Measurements from ENCODE around the gene PRXL2B. TPM values are rescaled to one million over a fixed set of nuclear protein-coding genes. Genes with fewer than 3 reads are reported as not detected.
"Not testable (repeated sequence)": the region's sequence is repeated elsewhere in the genome, so short reads cannot be mapped to it uniquely, and the experiment has no call there.

Gene PRXL2B
- total RNA-seq, 2 experiments from 2014 or later = 5.2 to 10.4 TPM

DNA sequence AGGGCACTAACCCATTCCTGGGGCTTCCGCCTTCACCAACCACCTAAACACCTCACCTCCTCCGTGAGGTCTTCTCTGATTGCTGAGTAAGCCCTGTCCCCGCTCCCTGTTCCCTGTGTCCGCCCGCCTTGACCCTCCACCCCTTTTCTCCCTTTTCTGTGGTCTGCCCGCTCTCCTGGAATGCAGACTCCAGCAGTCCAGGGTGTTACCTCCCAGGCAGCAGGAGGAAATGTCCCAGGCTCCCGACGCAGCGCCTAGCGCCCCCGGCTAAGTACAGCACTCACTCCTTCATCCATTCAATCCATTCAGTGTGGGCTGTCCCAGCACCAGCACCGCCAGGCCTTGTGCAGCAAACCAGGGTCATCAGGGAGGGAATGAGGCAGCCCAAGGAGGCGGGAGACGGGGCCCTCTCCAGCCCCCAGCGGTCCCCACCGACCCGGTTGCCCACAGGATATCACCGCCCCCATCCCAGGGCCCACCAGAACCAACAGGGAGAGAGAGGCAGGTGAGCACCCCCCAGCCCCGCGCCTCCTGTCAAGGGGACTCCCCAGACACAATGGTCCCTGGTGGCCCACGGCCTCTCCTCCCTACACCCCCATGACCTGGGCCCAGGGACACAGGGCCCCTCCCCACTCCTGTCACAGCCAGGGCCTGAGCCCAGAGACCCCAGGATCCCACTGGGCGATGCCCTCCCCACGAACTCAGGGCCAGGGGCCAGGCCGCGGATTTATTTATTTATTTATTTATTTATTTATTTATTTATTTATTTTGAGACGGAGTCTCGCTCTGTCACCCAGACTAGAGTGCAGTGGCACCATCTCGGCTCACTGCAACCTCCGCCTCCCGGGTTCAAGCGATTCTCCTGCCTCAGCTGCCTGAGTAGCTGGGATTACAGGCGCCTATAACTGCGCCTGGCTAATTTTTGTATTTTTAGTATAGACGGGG lies 20.2 kb upstream of the PRXL2B start:
- POLR2A ChIA-PET = no interaction called here

DNA sequence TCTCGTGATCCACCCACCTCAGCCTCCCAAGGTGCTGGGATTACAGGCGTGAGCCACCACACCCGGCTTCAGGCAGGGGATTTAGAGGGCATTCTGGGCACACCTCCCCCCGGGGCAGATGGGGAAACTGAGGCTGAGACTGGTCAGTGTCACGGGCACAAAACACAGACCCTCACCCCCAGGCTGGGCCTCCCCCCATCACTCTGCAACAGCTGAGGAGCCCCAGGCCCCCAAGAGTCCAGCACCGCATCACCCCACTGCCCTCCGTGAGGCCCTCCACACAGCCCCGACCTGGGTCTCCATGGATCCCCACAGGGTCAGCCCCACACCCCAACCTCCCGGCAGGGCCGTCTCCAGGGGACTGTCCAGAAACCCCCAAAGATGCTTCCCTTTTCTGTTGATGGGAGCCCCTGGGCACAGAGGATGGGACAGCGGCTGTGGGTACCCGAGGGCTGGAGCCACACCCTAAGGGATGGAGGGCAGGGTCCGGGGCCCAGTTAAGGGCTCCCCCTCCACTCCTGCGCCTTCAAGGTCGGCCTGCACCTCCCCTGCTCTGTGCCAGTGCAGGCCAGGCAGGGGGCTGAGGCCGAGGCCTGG lies 19.4 kb upstream of the PRXL2B start:
- no TSS peak for BruUV-seq (replicated peaks)
- intact Hi-C loops (cut with micrococcal nuclease; ENCODE audit: unreplicated experiment) = no loop called here
- CTCF ChIA-PET (ENCODE audit: unreplicated experiment) = no interaction called here

More for the DNA sequence above, 20.2 kb upstream of the PRXL2B start:
- Histone ChIP-seq H3K4me1 (ENCODE audit: insufficient read depth, low read length, poor library complexity, severe bottlenecking) (no peaks in the 10 kb centered on the region), H2AFZ (ENCODE audit: low read length) (no peak overlapping the region), H3K27ac (ENCODE audit: low read depth, low read length, poor library complexity, severe bottlenecking) (no peak overlapping the region), H3K4me3 (ENCODE audit: low read depth, low read length, poor library complexity, severe bottlenecking) (no peak overlapping the region), H3K4me2 (ENCODE audit: low read length) (no peak overlapping the region), H3K36me3 (ENCODE audit: insufficient read depth, low read length) (no peaks in the 10 kb centered on the region), H3K9me3 (ENCODE audit: low read length) (no peaks in the 10 kb centered on the region), H3K79me2 (ENCODE audit: insufficient read depth, low read depth, low read length) (no peaks in the 10 kb centered on the region), H3K9me2 (ENCODE audit: insufficient read depth, low read length) (no peaks in the 10 kb centered on the region), H4K20me1 (ENCODE audit: insufficient read depth, low read length) (no peaks in the 10 kb centered on the region)
- CTCF ChIA-PET (ENCODE audit: unreplicated experiment) = no interaction called here
- intact Hi-C loops (cut with micrococcal nuclease; ENCODE audit: unreplicated experiment) = no loop called here
- BruUV-seq (replicated peaks) = no TSS peak
- DNase-seq (ENCODE audit: low spot score) = no peak
- TF ChIP-seq EZH2phosphoT487 (IDR thresholded peaks at IDR 0.05; ENCODE audit: borderline replicate concordance, low read depth, low read length) (no peak), CTCF (conservative IDR thresholded peaks at IDR 0.05; ENCODE audit: low read length) (no peak)

DNA sequence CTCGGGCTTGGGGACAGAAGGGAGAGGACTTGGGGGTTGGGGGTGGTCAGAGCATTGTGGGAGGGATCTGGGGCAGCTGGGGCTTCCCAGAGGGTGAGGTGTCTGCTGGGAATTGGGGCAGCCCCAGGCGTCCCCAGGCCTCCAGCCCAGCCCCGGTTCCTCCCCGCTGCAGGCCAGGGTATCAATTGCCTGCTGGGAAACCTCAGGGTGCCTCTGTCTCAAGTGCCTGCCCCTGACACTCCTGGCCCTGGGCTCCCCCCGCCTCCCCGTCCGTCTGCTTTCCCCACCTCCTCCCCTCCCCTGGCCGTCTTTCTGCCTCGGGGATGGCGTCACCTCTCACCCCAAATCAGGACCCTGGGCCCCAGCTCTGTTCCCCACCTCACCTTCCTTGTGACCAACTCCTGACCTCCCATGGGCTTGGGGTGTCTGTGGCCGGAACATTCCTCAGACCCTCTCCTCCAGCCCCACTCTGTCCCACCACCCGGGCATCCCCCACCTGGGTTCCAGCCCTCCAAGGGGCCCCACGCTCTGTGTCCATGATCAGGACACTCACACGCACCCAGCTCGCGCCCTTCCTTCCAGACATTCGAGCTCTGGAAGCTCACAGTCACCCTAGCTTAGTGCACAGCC lies 18.3 kb upstream of the PRXL2B start:
- H3K9me2 ChIP-seq (ENCODE audit: insufficient read depth, low read length); H3K4me3 ChIP-seq (ENCODE audit: low read depth, low read length, poor library complexity, severe bottlenecking); H4K20me1 ChIP-seq (ENCODE audit: insufficient read depth, low read length); H3K36me3 ChIP-seq (ENCODE audit: insufficient read depth, low read length); H2AFZ ChIP-seq (ENCODE audit: low read length); CTCF ChIA-PET (ENCODE audit: unreplicated experiment); H3K27ac ChIP-seq (ENCODE audit: low read depth, low read length, poor library complexity, severe bottlenecking); H3K79me2 ChIP-seq (ENCODE audit: insufficient read depth, low read depth, low read length); H3K4me2 ChIP-seq (ENCODE audit: low read length); H3K9me3 ChIP-seq (ENCODE audit: low read length); intact Hi-C loops (cut with micrococcal nuclease; ENCODE audit: unreplicated experiment); BruUV-seq (replicated peaks); POLR2A ChIA-PET; H3K4me1 ChIP-seq (ENCODE audit: insufficient read depth, low read length, poor library complexity, severe bottlenecking); DNase-seq (ENCODE audit: low spot score): not testable (repeated sequence)

More for the DNA sequence above, 19.4 kb upstream of the PRXL2B start:
- H3K4me2 ChIP-seq (ENCODE audit: low read length) = no peak overlapping the region
- H3K36me3 ChIP-seq (ENCODE audit: insufficient read depth, low read length) = no peaks in the 10 kb centered on the region
- H3K9me2 ChIP-seq (ENCODE audit: insufficient read depth, low read length) = no peaks in the 10 kb centered on the region
- no peaks in the 10 kb centered on the region for H3K9me3 ChIP-seq (ENCODE audit: low read length)
- no peaks in the 10 kb centered on the region for H4K20me1 ChIP-seq (ENCODE audit: insufficient read depth, low read length)
- no peak overlapping the region for H3K4me3 ChIP-seq (ENCODE audit: low read depth, low read length, poor library complexity, severe bottlenecking)
- no peaks in the 10 kb centered on the region for H3K79me2 ChIP-seq (ENCODE audit: insufficient read depth, low read depth, low read length)
- no peak overlapping the region for H2AFZ ChIP-seq (ENCODE audit: low read length)
- POLR2A ChIA-PET = no interaction called here
- DNase-seq (ENCODE audit: low spot score) = no peak
- no peaks in the 10 kb centered on the region for H3K4me1 ChIP-seq (ENCODE audit: insufficient read depth, low read length, poor library complexity, severe bottlenecking)
- H3K27ac ChIP-seq (ENCODE audit: low read depth, low read length, poor library complexity, severe bottlenecking) = no peak overlapping the region
- no peak for TF ChIP-seq CTCF (conservative IDR thresholded peaks at IDR 0.05; ENCODE audit: low read length)
- no peak for TF ChIP-seq EZH2phosphoT487 (IDR thresholded peaks at IDR 0.05; ENCODE audit: borderline replicate concordance, low read depth, low read length)

Data from OCI-LY7 (cell line).